Activated CD4-positive, alpha-beta T cell treated with anti-CD3 and anti-CD28 coated beads for 1 hour (primary cell): ENCODE measurements around the gene PAMR1.

Source experiments
- DNase-seq: peaks from one replicate; pipeline ENCODE4 v3.0.0-alpha.2; 2020

Gene PAMR1

GRCh38 chr11:35433588-35433987 lies 91.8 kb downstream of the PAMR1 start:
- no peak for DNase-seq

DNA sequence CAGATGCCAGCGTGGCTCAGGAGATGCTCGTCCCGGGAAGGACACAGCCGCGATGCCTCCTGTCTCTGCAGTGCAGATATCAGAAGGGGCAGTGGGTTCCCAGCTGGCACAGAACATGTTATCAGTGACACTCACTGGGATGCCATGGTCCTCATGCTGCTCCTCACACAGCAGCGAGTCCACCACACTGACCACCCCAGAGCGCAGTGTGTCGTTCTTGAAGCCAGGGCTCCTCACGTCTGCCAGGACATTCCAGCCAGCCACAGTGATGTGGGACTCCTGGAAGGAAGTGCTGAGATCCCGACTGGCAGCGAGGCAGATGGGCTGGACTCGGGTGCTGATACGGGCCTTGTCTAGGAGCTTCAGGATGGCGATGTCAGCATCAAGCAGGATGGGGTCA lies 93.0 kb downstream of the PAMR1 start:
- no peak for DNase-seq

- DNase-seq: no peak
These were observed 98.3 kb downstream of the PAMR1 start for GRCh38 chr11:35427071-35427470.

DNA sequence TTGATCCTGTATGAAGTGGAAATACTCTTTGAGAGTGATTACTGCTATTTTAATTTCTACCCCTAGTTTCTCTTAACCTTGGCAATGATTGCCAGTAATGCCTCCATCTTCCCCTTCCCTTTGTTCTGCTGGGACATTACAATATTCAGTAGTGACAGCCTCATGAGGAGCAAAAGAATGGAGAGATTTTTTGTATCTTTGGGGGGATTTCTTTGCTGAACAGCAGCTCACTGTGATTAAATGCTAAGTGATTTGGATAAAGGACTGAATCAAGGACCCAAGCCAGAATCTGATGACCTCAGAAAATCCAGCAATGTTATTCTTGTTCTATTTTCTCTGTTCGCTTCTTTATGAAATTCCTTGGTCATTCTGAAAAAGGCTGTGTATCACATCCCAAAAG lies 99.1 kb downstream of the PAMR1 start:
- DNase-seq: no peak

GRCh38 chr11:35425603-35426212 lies 99.7 kb downstream of the PAMR1 start:
- no peak for DNase-seq

GRCh38 chr11:35424157-35424940 lies 101.1 kb downstream of the PAMR1 start:
- no peak for DNase-seq

DNA sequence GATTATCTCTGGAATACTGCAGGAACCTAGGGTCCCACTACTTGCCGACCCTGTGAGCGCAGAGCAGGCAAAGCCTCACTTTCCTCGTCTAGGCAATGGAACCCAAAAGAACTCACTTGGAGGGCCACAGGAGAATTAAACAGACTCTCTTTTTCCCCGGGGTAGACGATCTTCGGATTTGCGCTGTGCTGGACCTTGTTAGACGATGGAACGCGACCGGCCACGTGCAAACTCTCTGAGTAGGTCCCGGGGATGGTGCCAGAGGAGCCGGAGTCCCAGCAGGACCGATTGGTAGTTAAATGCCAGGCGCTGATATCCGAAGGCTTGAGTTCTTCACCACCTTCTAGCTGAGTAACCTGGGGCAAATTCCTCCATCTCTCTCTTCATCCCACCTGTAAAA lies 105.0 kb downstream of the PAMR1 start:
- DNase-seq: no peak

DNA sequence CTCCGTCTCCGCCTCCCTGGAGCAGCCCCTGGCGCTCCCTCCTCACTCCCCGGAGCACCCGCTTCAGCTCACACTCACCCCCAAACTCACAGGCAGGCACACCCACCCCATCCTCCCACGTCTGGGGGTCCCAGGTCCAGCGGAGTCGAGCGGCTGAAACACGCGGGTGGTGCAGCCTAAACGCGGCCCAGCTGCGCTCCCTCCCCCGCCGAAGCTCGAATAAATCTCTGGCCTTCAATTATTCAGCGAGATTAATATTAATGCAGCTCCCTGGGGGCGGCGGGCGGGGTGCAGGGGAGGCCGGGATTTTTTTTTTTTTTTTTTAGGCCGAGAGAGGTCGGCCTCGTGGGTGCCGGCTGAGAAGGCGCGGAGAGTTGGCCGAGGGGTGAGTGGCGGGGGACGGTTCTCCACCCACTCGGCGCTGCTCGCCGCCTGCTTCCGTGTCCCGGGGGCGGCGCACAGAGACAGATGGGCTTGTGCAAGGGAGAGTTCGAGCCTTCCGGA lies 105.5 kb downstream of the PAMR1 start:
- no peak for DNase-seq

DNA sequence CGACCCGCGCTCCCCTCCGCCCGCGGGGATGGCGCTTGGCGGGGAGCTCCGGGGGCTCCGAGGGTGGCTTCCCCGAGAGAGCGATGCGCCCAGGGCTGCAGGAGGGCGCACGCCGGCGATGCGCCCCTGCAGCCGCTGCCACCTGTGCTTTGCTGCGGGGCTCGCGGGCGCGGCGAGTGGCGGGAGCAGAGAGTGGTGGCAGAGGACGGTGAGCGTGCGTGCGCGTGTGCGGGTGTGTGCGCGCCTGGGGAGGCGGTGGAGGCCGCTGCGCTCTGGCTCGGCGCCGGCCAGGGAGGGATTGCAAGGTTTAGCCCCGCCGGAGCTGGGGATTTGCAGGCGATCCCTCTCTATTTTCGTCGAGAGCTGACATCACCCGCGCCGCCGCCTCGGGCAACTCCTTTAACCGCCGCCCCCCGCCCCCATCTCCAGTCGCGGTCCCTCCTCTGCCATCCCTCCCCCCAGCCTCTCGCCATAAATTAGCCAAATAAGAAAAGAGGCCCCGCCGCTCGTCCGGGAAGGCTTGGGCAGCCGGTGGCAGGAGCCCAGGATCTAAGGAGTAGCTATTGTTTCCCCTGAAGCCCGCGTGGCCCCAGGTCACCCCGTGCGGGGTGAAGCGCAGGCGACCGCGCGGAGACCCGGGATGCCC lies 106.1 kb downstream of the PAMR1 start, which contains the start of gene SLC1A2:
TSS of gene SLC1A2 (minus strand) at position 375 of the 646 bp plus-strand sequence. CDS start 592 bp downstream, outside the sequence.
- DNase-seq: no peak

DNA sequence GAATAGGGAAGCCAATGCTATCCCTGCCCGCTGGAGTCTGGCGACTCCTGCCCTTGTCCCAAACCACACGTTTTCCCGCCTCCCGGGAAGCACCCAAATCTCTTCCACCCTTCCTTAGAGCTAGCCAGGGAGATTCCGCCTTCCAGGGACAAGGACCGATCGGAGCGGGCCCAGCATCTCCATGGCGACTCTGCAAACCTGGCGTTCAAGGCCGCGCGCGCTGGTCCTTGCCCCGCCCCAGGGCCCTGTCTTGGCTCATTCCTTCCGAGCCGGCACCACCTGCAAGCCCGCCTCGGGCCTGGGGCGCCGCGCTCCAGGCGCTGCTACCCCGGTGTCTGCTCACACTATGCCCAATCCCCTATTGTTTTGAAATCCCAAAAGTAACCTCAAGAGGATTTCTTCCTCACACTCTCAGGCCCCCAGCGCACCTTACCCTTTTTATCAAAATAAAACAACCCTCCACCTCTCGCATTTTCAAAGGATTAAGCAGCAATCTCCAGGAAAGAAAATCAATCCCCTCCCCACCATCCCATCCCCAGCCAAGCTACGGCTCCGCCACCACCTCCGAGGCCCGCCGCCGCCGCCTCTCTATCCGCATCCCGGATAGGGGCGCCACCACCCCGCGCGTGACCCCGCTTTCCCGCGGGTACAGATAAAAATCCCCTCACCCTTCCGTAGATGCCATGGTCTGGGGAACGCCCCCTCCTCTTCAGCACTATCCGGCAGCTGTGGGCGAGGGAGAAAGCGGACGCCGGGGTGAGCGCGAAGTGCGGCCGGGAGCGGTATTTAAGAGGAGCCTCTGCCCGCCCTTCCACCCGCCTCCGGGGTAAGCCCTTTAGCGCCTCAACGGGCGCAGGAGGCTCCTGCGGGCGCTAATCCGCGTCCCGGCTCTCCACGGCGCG lies 106.9 kb downstream of the PAMR1 start:
- DNase-seq: no peak

DNA sequence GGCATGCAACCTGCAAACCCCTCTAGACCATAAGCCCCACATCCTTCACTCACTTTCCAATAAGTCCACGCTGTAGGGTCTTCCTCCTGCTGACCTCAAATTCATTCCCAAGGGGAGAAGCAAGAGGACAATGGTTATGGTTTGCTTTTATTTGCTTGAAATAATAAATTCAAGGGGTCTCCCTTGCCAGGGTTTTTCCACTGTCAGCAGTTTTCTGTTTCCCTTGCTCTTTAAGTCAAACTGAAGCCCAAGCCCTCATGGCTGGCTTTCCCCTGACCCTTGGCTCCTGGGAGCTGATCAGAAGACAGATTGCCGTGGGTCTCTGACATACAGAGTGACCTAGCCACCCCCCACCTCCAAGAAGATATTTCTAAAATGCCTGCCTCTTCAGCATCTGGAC lies 109.9 kb downstream of the PAMR1 start:
- DNase-seq: no peak

- DNase-seq: no peak
These were observed 110.6 kb downstream of the PAMR1 start for GRCh38 chr11:35414776-35415175.

DNA sequence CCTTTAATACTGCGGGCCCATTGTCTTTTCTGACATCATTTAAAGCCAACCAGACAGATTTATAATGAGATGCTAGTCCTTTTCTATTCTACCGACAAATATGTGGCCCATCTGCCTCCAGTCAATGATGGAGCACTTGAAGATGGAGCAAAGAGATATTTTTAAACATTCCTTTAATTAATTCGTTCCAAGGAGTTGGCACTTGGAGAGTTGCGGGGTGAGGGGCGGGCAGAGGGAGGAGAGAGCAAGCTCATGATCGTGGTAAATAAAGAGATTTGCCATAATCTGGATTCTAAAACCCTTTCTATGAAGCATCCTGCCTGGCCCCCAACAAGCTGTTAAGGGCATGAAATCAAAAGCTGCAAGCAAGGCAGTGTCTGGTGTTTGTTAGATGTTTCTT lies 111.1 kb downstream of the PAMR1 start:
- no peak for DNase-seq

DNA sequence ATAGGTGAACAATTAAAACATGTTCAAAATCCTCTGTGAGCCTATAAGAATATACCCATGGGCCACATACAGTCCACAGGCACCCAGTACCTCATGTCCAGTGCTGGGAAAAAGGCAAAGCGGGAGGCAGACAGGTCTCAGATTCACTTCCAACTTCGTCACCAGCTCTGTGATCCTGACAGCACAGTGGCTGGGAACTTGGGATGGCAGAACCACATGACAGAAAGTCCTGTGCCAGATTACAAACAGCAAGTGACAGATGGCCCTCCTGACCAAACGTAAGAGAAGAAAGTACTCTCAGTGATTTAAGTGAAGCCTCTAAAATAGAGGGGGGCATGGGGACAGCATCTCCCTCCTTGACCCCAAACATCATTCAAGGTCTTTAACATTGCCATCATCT lies 111.8 kb downstream of the PAMR1 start:
- no peak for DNase-seq

DNA sequence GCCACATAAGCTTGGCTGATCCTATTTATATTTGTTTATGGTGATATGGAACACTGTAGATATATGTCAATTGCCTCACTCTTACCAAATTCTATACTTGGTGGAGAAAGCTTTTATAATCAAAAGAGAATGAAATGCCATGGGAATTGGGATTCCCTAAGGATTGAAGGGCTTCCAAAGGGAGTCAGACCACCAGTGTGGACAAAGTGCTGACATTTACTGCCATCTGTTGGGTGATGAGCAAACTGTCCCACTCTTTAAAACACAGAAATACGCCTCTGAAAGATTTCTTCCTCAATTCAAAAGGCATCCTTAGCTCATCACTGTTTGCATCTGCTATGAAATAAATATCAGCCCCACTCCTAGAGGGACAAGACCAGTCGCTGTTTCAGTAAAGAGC lies 113.1 kb downstream of the PAMR1 start:
- no peak for DNase-seq

GRCh38 chr11:35407041-35407440 lies 118.4 kb downstream of the PAMR1 start:
- no peak for DNase-seq

GRCh38 chr11:35404388-35404775 lies 121.0 kb downstream of the PAMR1 start:
- DNase-seq: no peak

DNA sequence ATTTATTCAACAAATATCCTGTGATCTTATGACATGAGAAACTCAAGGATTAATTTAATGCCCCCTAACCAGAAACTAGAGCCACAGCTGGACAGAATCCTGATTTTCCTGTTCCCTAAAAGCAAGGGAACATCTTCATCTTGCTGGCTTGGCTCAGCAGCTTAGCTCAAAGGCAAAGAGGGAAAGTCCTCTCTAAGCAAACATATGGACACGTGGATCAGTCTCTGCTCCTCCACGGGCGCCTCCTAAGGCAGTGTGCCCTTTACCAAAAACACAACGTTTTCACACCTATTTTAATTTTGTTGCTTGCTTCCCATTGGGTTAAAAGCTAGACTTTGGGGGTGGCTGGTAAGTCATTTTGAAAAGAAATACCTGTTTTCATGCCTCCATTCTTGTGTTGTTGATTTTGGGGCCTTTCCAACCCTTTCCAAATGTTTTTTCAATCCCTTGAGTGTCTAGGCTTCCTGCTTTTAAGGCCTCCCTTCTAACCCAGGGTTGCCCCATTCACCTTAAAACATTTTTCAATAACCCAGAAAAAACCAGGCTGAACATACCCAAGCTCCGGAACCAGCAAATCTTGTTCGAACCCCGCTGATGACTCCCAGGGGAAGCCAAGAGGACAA lies 121.5 kb downstream of the PAMR1 start:
- DNase-seq: no peak

DNA sequence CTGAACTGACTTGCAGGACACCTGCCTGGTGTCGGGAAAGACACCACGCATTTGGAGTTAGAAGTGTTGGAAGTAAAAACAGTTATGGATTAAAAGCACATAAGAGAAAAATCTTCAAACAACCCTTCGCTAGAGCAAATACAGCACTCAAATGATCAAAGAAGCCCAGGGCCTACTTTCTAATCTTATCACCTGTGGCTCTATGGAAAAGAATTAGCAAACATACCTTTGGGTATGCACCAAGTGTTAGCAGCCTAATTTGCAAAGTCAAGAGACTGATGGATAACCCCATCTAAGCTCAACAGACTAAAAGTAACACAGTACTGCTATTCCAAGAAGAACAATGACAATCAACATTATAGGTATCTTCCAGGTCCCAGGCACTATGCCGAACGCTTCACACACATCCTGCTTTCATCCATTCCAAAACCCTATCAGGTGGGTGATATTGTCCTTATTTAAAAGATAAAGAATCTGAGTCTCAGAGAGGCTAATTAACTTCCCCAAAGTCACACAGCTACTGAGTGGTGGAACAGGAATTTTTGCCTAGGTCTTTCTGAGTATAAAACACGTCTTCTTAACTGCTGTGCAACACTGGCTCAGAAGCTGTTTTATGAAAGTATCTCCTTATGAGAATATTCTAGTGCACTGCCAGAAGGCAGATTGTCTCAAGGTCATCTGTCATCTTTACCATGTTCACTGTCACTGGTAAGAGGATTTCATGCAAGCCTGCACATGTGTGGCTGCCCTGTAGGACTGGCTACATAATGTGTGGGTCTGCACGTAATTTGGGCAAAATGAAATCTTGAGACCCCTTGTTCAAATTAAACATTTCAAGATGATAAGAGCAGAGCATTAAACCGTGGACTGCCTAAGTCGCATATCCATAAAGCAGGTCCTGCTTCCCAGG lies 122.4 kb downstream of the PAMR1 start:
- no peak for DNase-seq

DNA sequence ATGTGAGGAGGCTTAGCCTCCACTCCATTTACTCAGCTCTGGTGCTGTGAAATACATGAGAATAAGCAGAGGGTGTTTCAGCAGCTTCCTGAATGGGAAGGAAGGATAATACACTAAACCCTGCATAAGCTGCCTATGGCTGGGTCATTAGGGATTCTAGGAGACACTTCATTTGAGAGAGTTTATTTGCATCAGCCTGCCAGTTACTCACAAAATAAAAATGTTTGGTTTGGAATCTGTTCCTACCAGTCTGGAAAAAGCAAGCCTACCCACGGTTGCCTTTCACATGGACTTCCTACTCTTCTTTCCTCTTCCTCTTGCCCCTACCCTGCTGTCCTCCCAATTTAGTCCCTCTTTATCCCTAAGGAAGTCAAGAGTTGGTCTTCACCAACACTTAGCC lies 126.5 kb downstream of the PAMR1 start:
- no peak for DNase-seq

GRCh38 chr11:35394941-35395340 lies 130.5 kb downstream of the PAMR1 start:
- no peak for DNase-seq
